ENCODE measurements around the gene DRC3. TPM values are rescaled to one million over a fixed set of nuclear protein-coding genes. Genes with fewer than 3 reads are reported as not detected.

The DRC3 gene
- total and polyA plus RNA-seq, 10 of the 15 experiments (the other 5 are each of a cell fraction or from before 2014, with no cell fraction given) = 0.18 to 2.3 (median 0.60) TPM; not detected in 3

DNA sequence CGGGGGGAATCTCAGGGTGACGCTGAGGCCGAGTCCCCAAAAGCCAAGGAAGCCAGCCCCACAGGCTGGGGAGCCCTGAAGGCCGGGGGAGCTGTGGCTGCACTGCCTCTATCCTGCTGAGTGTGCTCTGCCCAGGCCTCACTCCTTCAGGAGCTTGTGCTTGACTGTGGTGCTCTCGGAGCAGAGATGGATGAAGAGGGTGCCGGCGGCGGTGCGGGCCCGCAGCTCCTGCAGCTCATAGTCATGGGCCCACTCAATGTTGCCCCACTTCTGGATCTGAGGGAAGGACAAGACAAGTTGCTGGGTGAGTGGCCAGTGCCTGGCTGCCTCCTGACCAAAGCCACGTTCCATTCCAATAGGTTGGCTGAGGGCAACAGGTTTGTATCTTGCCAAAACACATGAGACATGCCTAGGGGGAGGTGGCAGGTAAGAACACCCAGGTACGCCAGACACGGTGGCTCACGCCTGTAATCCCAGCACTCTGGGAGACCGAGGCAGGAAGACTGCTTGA, 45.8 kb downstream of the DRC3 start:
- no peak for DNase-seq (ENCODE audit: low read depth, low spot score)
- H3K4me3 ChIP-seq = no peak overlapping the region
- H3K4me1 ChIP-seq (ENCODE audit: control insufficient read depth, insufficient read depth, low read length) = no peaks in the 10 kb centered on the region
- intact Hi-C loops (cut with micrococcal nuclease; ENCODE audit: unreplicated experiment) = no loop called here
- 93% methylated on average over 15 of the region's 15 CpGs for WGBS (ENCODE audit: insufficient coverage, insufficient replicate concordance, low lambda C conversion rate, missing lambda C conversion rate)
- FAIRE-seq = no peak
- no peak overlapping the region for H2AFZ ChIP-seq (ENCODE audit: control insufficient read depth, low read depth, low read length)
- H3K27ac ChIP-seq (ENCODE audit: control insufficient read depth, insufficient read depth) = no peak overlapping the region
- TF ChIP-seq IRF5 (IDR thresholded peaks at IDR 0.05; ENCODE audit: borderline replicate concordance) (no peak), SMARCA5 (IDR thresholded peaks at IDR 0.05) (no peak), BHLHE40 (IDR thresholded peaks at IDR 0.05; ENCODE audit: borderline replicate concordance in 1 of 2, low read depth in 2 of 2, low read length in 1 of 2) (no peak), CBFB (IDR thresholded peaks at IDR 0.05; ENCODE audit: low read depth) (no peak), LARP7 (IDR thresholded peaks at IDR 0.05) (no peak), MYC (IDR thresholded peaks at IDR 0.05; ENCODE audit: insufficient read depth, insufficient read length, insufficient replicate concordance, low read length, severe bottlenecking) (no peak), IRF4 (IDR thresholded peaks at IDR 0.05; ENCODE audit: low read depth, low read length) (no peak), TAF1 (IDR thresholded peaks at IDR 0.05; ENCODE audit: borderline replicate concordance, low read depth, low read length) (no peak), ASH2L (IDR thresholded peaks at IDR 0.05; ENCODE audit: borderline replicate concordance, low read depth) (no peak), HDAC6 (IDR thresholded peaks at IDR 0.05; ENCODE audit: unreplicated experiment) (no peak)
- TF ChIP-seq, protein P1, sequence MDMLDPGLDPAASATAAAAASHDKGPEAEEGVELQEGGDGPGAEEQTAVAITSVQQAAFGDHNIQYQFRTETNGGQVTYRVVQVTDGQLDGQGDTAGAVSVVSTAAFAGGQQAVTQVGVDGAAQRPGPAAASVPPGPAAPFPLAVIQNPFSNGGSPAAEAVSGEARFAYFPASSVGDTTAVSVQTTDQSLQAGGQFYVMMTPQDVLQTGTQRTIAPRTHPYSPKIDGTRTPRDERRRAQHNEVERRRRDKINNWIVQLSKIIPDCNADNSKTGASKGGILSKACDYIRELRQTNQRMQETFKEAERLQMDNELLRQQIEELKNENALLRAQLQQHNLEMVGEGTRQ (IDR thresholded peaks at IDR 0.05; ENCODE audit: borderline replicate concordance, low read depth, low read length) = no peak
- TF ChIP-seq, protein P2, sequence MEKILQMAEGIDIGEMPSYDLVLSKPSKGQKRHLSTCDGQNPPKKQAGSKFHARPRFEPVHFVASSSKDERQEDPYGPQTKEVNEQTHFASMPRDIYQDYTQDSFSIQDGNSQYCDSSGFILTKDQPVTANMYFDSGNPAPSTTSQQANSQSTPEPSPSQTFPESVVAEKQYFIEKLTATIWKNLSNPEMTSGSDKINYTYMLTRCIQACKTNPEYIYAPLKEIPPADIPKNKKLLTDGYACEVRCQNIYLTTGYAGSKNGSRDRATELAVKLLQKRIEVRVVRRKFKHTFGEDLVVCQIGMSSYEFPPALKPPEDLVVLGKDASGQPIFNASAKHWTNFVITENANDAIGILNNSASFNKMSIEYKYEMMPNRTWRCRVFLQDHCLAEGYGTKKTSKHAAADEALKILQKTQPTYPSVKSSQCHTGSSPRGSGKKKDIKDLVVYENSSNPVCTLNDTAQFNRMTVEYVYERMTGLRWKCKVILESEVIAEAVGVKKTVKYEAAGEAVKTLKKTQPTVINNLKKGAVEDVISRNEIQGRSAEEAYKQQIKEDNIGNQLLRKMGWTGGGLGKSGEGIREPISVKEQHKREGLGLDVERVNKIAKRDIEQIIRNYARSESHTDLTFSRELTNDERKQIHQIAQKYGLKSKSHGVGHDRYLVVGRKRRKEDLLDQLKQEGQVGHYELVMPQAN (conservative IDR thresholded peaks at IDR 0.05) = no peak
- H3K4me2 ChIP-seq (ENCODE audit: control insufficient read depth, insufficient read depth) = no peak overlapping the region
- SMC1A ChIA-PET (ENCODE audit: uncharacterized antibody, unreplicated experiment) = interaction anchor here (0.6 to 1.5 kb wide), 2 partner anchors 33 to 251 kb away, joined by 3 read pairs; no protein-coding TSS in a partner anchor
- BruUV-seq (replicated peaks) = no TSS peak
- H3K79me2 ChIP-seq (ENCODE audit: control insufficient read depth, insufficient read depth, low read length) = no peaks in the 10 kb centered on the region
- no peaks in the 10 kb centered on the region for H3K27me3 ChIP-seq (replicated peaks in 1 of 2; ENCODE audit: control insufficient read depth in 2 of 2, insufficient read depth in 2 of 2, low read length in 1 of 2)
- in situ Hi-C loops (cut with MboI) = no loop called here
- RAD21 ChIA-PET (ENCODE audit: unreplicated experiment) = no interaction called here
- CTCF ChIA-PET = no interaction called here
- no peaks in the 10 kb centered on the region for H4K20me1 ChIP-seq (ENCODE audit: control insufficient read depth, insufficient read depth)
- no peaks in the 10 kb centered on the region for H3K9me3 ChIP-seq (replicated peaks; ENCODE audit: control insufficient read depth, insufficient read depth, low read length)
- POLR2A ChIA-PET = no interaction called here
- no peak for ATAC-seq
- peaks cover 7 to 15% of the 10 kb centered on the region in 2 experiments; a peak in 3 of 4 replicates for H3K36me3 ChIP-seq (ENCODE audit: control insufficient read depth in 2 of 2, insufficient read depth in 2 of 2, low read length in 1 of 2)
- H3K9ac ChIP-seq (ENCODE audit: control insufficient read depth, insufficient read depth, low read length) = no peak overlapping the region
